SK-N-SH treated with all-trans-retinoic acid at 6 μM for 48 hours (cell line): ENCODE results near the gene OR4D5.

Source experiments
- ATAC-seq: fragments of 200-7000 bp; cut with Tn5 transposase; 3 replicates; pipeline ENCODE4 v1.9.1; 2020; ENCODE audit warnings: mild to moderate bottlenecking, moderate library complexity
- ARNTL ChIP-seq: fragments of 450-650 bp; formaldehyde crosslinking; IDR thresholded peaks from 2 replicates; pipeline ENCODE4 v1.5.0; 2020; ENCODE audit warnings: low read depth, mild to moderate bottlenecking, moderate library complexity, borderline replicate concordance
- BACH2 ChIP-seq: fragments of 250-450 bp; sonication (Bioruptor Pico); IDR thresholded peaks from 2 replicates; pipeline ENCODE4 v1.9.0; 2021; ENCODE audit warnings: mild to moderate bottlenecking, borderline replicate concordance
- CSDC2 ChIP-seq: fragments of 250-450 bp; sonication (Bioruptor Pico); IDR thresholded peaks from 2 replicates; pipeline ENCODE4 v1.5.0; 2020; ENCODE audit warnings: mild to moderate bottlenecking, moderate library complexity
- CSRNP3 ChIP-seq: fragments of 250-450 bp; sonication (Bioruptor Pico); IDR thresholded peaks from 2 replicates; pipeline ENCODE4 v1.5.1; 2021; ENCODE audit warnings: mild to moderate bottlenecking, moderate library complexity
- ESRRG ChIP-seq: fragments of 250-450 bp; sonication (Bioruptor Pico); IDR thresholded peaks from 2 replicates; pipeline ENCODE4 v1.6.1; 2021; ENCODE audit warnings: mild to moderate bottlenecking
- ISL1 ChIP-seq: fragments of 250-450 bp; sonication (Bioruptor Pico); IDR thresholded peaks from 2 replicates; pipeline ENCODE4 v2.1.2; 2022; ENCODE audit warnings: mild to moderate bottlenecking, moderate library complexity
- OSR1 ChIP-seq: fragments of 250-450 bp; sonication (Bioruptor Pico); IDR thresholded peaks from 2 replicates; pipeline ENCODE4 v1.8.0; 2022; ENCODE audit warnings: moderate library complexity, mild to moderate bottlenecking, inconsistent platforms
- PATZ1 ChIP-seq: fragments of 250-450 bp; sonication (Bioruptor Pico); IDR thresholded peaks from 2 replicates; pipeline ENCODE4 v1.8.0; 2020; ENCODE audit warnings: mild to moderate bottlenecking, moderate library complexity, borderline replicate concordance
- POU6F1 ChIP-seq: fragments of 250-450 bp; sonication (Bioruptor Pico); IDR thresholded peaks from 2 replicates; pipeline ENCODE4 v1.8.0; 2021; ENCODE audit warnings: low read depth, mild to moderate bottlenecking, moderate library complexity, borderline replicate concordance
- PPARA ChIP-seq: fragments of 250-450 bp; sonication (Bioruptor Pico); IDR thresholded peaks from 2 replicates; pipeline ENCODE4 v1.5.0; 2020; ENCODE audit warnings: mild to moderate bottlenecking, borderline replicate concordance
- RARB ChIP-seq: fragments of 250-450 bp; sonication (Bioruptor Pico); IDR thresholded peaks from 2 replicates; pipeline ENCODE4 v1.8.0; 2021; ENCODE audit warnings: mild to moderate bottlenecking, moderate library complexity
- SNAI2 ChIP-seq: fragments of 250-450 bp; sonication (Bioruptor Pico); IDR thresholded peaks from 2 replicates; pipeline ENCODE4 v1.5.0; 2020; ENCODE audit warnings: mild to moderate bottlenecking, moderate library complexity
- TCF4 ChIP-seq: fragments of 250-450 bp; sonication (Bioruptor Pico); IDR thresholded peaks from 2 replicates; pipeline ENCODE4 v1.8.0; 2021; ENCODE audit warnings: mild to moderate bottlenecking, moderate library complexity, borderline replicate concordance
- TOX ChIP-seq: fragments of 250-450 bp; sonication (Bioruptor Pico); IDR thresholded peaks from 2 replicates; pipeline ENCODE4 v1.8.0; 2021; ENCODE audit warnings: mild to moderate bottlenecking, moderate library complexity, borderline replicate concordance
- ZC3H10 ChIP-seq: fragments of 250-450 bp; sonication (Bioruptor Pico); IDR thresholded peaks from 2 replicates; pipeline ENCODE4 v1.5.1; 2021; ENCODE audit warnings: mild to moderate bottlenecking, moderate library complexity
- ZFP3 ChIP-seq: fragments of 250-450 bp; sonication (Bioruptor Pico); IDR thresholded peaks from 2 replicates; pipeline ENCODE4 v1.5.0; 2020; ENCODE audit warnings: mild to moderate bottlenecking, moderate library complexity
- ZFP30 ChIP-seq: fragments of 450-650 bp; formaldehyde crosslinking; IDR thresholded peaks from 2 replicates; pipeline ENCODE4 v1.5.0; 2022; ENCODE audit warnings: mild to moderate bottlenecking, moderate library complexity
- ZNF565 ChIP-seq: fragments of 450-650 bp; formaldehyde crosslinking; conservative IDR thresholded peaks from 2 replicates; pipeline ENCODE4 v1.5.0; 2020; ENCODE audit warnings: low read depth, mild to moderate bottlenecking, moderate library complexity
- ZNF8 ChIP-seq: fragments of 450-650 bp; formaldehyde crosslinking; IDR thresholded peaks from 2 replicates; pipeline ENCODE4 v1.5.0; 2020; ENCODE audit warnings: mild to moderate bottlenecking, moderate library complexity
- TF ChIP-seq, protein P1 (sequence below): fragments of 250-450 bp; sonication (Bioruptor Pico); IDR thresholded peaks from 2 replicates; pipeline ENCODE4 v1.5.0; 2020; ENCODE audit warnings: mild to moderate bottlenecking, moderate library complexity
- TF ChIP-seq, protein P2 (sequence below): fragments of 250-450 bp; sonication (Bioruptor Pico); IDR thresholded peaks from 2 replicates; pipeline ENCODE4 v1.5.1; 2020; ENCODE audit warnings: low read depth, mild to moderate bottlenecking, moderate library complexity

Gene OR4D5

DNA sequence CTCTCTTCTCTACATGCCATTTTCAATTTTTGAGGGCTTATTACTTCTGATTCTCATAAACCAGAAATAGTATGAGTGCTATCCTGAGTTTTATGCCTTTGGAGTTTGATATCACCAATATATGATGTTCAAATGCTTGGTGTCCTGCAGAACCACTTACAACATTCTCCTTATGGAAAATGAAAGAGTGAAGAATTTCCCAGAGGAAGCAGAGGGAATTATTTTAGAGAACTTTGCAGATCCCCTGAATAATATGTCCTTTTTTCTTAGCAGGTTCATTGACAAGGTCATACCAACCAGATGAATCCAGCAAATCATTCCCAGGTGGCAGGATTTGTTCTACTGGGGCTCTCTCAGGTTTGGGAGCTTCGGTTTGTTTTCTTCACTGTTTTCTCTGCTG lies at the start of gene OR4D5:
TSS of gene OR4D5 (plus strand) at position 301 of the 400 bp plus-strand sequence. CDS start at position 301, 0 bp downstream.
- ATAC-seq: no peak
- TF ChIP-seq, protein P1, sequence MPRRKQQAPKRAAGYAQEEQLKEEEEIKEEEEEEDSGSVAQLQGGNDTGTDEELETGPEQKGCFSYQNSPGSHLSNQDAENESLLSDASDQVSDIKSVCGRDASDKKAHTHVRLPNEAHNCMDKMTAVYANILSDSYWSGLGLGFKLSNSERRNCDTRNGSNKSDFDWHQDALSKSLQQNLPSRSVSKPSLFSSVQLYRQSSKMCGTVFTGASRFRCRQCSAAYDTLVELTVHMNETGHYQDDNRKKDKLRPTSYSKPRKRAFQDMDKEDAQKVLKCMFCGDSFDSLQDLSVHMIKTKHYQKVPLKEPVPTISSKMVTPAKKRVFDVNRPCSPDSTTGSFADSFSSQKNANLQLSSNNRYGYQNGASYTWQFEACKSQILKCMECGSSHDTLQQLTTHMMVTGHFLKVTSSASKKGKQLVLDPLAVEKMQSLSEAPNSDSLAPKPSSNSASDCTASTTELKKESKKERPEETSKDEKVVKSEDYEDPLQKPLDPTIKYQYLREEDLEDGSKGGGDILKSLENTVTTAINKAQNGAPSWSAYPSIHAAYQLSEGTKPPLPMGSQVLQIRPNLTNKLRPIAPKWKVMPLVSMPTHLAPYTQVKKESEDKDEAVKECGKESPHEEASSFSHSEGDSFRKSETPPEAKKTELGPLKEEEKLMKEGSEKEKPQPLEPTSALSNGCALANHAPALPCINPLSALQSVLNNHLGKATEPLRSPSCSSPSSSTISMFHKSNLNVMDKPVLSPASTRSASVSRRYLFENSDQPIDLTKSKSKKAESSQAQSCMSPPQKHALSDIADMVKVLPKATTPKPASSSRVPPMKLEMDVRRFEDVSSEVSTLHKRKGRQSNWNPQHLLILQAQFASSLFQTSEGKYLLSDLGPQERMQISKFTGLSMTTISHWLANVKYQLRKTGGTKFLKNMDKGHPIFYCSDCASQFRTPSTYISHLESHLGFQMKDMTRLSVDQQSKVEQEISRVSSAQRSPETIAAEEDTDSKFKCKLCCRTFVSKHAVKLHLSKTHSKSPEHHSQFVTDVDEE (CRISPR knock-in tag): no peak
- no peak for TF ChIP-seq ZFP30 (CRISPR knock-in tag)
- TF ChIP-seq SNAI2 (CRISPR knock-in tag): no peak
- no peak for TF ChIP-seq RARB (CRISPR knock-in tag)
- TF ChIP-seq PATZ1 (CRISPR knock-in tag): no peak
- no peak for TF ChIP-seq ARNTL (CRISPR knock-in tag)
- no peak for TF ChIP-seq TCF4
- no peak for TF ChIP-seq OSR1
- no peak for TF ChIP-seq ESRRG (CRISPR knock-in tag)
- no peak for TF ChIP-seq TOX (CRISPR knock-in tag)
- TF ChIP-seq CSDC2 (CRISPR knock-in tag): no peak
- TF ChIP-seq BACH2 (CRISPR knock-in tag): no peak
- TF ChIP-seq ZNF565: no peak
- TF ChIP-seq ZC3H10 (CRISPR knock-in tag): no peak
- no peak for TF ChIP-seq ZFP3
- TF ChIP-seq, protein P2, sequence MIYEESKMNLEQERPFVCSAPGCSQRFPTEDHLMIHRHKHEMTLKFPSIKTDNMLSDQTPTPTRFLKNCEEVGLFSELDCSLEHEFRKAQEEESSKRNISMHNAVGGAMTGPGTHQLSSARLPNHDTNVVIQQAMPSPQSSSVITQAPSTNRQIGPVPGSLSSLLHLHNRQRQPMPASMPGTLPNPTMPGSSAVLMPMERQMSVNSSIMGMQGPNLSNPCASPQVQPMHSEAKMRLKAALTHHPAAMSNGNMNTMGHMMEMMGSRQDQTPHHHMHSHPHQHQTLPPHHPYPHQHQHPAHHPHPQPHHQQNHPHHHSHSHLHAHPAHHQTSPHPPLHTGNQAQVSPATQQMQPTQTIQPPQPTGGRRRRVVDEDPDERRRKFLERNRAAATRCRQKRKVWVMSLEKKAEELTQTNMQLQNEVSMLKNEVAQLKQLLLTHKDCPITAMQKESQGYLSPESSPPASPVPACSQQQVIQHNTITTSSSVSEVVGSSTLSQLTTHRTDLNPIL (CRISPR knock-in tag): no peak
- TF ChIP-seq ISL1 (CRISPR knock-in tag): no peak

DNA sequence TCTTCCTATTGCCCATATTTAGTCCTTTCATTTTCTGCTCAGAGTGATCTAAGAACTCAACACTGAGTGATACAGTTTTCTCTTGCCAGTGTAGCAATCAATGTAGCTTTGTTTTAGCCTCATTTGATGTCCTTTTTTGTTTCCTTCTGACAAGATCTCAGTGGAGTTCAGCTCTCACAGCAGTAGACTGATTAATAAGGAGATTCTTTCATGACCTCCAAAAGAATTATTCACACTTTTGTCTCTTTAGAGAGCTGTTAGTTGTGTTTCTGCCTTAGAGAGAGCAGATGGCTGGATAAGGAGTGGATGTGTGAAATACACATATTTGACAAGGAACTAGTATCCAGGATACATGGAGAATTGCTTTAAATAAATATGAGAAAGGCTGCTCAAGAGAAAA lies 47.4 kb upstream of the OR4D5 start:
- TF ChIP-seq PATZ1 (CRISPR knock-in tag) (no peak), ZFP3 (no peak), ZNF8 (CRISPR knock-in tag) (no peak), RARB (CRISPR knock-in tag) (no peak), CSDC2 (CRISPR knock-in tag) (no peak), TCF4 (no peak), POU6F1 (no peak), ZNF565 (no peak), ZFP30 (CRISPR knock-in tag) (no peak), SNAI2 (CRISPR knock-in tag) (no peak), PPARA (CRISPR knock-in tag) (no peak), ISL1 (CRISPR knock-in tag) (no peak)
- ATAC-seq: no peak

DNA sequence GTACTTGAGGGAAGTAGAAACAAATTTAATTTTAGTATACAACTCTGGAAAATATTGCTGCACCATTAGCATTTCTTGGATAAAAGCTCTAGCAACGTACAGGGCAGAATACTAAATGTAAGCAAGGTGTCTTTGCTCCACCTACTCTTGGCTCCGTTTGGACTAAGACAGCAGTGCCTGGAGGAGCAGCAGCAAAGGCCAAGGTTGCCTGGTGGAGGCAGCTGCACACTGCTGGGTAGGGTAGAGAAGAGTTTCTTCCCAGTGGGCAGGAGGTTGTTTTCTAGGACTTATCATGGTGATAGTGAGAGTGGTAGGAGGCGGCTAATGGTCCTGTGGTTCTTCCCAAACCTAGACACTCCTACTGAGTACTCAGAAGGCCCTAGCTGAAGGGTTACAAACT lies 39.6 kb upstream of the OR4D5 start:
- no peak for ATAC-seq
- TF ChIP-seq, protein P1 (CRISPR knock-in tag): no peak
- no peak for TF ChIP-seq POU6F1
- TF ChIP-seq ESRRG (CRISPR knock-in tag): no peak
- TF ChIP-seq BACH2 (CRISPR knock-in tag): no peak
- TF ChIP-seq CSDC2 (CRISPR knock-in tag): no peak
- no peak for TF ChIP-seq TCF4
- no peak for TF ChIP-seq ISL1 (CRISPR knock-in tag)
- no peak for TF ChIP-seq RARB (CRISPR knock-in tag)
- no peak for TF ChIP-seq CSRNP3
- no peak for TF ChIP-seq ARNTL (CRISPR knock-in tag)
